HFF-Myc (cell line): ENCODE data around the gene SCN5A.

ENCODE experiments used
- DNase-seq: peaks from one replicate; pipeline ENCODE4 v3.0.0-alpha.2; 2011; ENCODE audit warnings: low read depth; ENCODE audit errors: extremely low read depth
- H3K4me3 ChIP-seq: replicated peaks from 2 replicates; pipeline ENCODE4 v1.5.1; 2011; ENCODE audit warnings: low read depth, mild to moderate bottlenecking, control low read depth, low read length
- TF ChIP-seq, protein P1 (sequence below): IDR thresholded peaks from 2 replicates; pipeline ENCODE4 v1.5.1; 2012; ENCODE audit warnings: mild to moderate bottlenecking, low read depth, low read length, control low read depth; ENCODE audit errors: missing control alignments

The SCN5A gene

DNA sequence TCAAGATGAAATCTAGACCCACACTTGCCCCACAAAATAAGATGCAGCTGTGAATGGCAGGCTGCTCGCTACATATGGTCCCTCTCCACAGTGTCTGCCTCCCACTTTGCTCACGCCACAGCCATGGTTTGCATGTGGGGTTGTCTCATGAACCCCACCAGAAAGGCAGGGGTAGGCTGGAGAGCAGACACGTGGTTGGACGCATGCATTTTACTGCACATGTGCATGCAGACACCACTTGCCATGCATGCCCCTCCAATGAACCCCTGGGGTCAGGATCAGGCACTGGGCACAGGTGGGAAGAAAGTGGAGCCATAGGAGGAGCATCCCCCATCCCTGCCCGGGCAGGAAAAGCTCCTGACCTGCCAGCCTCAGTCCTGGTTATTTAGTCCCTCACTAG, 20.7 kb downstream of the SCN5A start:
- no peak for DNase-seq
- TF ChIP-seq, protein P1, sequence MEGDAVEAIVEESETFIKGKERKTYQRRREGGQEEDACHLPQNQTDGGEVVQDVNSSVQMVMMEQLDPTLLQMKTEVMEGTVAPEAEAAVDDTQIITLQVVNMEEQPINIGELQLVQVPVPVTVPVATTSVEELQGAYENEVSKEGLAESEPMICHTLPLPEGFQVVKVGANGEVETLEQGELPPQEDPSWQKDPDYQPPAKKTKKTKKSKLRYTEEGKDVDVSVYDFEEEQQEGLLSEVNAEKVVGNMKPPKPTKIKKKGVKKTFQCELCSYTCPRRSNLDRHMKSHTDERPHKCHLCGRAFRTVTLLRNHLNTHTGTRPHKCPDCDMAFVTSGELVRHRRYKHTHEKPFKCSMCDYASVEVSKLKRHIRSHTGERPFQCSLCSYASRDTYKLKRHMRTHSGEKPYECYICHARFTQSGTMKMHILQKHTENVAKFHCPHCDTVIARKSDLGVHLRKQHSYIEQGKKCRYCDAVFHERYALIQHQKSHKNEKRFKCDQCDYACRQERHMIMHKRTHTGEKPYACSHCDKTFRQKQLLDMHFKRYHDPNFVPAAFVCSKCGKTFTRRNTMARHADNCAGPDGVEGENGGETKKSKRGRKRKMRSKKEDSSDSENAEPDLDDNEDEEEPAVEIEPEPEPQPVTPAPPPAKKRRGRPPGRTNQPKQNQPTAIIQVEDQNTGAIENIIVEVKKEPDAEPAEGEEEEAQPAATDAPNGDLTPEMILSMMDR, result no peak
- H3K4me3 ChIP-seq, result no peak overlapping the region

DNA sequence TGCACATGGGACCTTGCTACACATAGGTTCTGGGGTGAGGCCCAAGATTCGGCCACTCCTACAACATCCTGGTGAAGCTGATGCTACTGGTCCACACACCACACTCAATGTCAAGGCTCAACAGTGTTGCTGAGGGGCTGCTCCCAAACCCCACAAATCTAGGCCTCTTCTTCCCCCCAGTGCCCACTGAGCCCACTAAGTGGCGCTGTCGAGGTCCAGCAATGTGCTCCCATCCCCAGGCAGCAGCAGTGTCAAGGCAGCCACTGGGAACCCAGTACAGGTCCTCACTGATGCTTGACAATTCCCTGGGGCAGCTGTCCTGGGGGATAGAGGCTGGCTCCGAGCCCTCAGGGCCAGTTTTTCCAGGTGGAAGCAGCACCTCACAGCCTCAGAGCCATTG, 21.5 kb downstream of the SCN5A start:
- TF ChIP-seq, protein P1, result peak; percentile 55
- H3K4me3 ChIP-seq, result no peak overlapping the region
- no peak for DNase-seq

DNA sequence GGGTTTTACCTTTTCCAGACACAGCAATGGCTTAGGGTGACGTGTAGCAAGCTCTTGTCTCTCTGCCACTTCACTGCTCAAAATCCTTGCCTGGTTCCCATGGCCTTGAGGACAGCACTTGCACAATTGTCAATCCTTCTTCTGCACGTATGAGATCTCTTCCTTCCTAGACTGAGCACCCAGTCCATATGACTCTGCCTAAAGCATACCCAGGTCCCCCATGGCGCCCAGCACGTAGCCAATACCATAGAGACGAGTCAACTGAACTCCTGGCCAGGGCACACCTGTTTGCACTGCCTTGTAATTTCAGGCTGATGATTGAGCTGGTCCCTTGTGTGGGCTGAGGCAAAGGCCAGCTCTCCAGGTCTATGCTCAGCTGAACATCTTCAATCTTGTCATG, 23.3 kb downstream of the SCN5A start:
- DNase-seq, result no peak
- no peak overlapping the region for H3K4me3 ChIP-seq
- TF ChIP-seq, protein P1, result no peak

DNA sequence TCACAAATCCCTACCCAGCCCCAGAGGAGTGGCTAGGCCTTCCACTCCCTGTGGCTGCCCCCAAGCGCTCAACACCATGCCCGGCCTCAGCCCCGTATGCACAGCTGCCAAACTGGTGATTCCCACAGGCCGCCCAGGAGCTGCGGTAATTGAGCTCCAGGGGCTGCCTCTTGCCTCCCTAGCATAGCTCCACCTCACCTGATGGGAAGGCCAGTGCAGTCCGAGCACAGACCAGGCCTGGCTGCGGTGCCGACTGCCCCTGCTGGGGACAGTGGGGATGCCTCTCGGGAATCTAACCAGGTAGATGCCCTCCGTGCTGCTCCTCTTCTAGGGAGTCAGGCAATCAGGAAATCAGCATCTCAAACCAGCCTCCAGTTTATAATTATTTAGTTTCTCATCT, 25.9 kb downstream of the SCN5A start:
- no peak for DNase-seq
- no peak overlapping the region for H3K4me3 ChIP-seq
- TF ChIP-seq, protein P1, result no peak

DNA sequence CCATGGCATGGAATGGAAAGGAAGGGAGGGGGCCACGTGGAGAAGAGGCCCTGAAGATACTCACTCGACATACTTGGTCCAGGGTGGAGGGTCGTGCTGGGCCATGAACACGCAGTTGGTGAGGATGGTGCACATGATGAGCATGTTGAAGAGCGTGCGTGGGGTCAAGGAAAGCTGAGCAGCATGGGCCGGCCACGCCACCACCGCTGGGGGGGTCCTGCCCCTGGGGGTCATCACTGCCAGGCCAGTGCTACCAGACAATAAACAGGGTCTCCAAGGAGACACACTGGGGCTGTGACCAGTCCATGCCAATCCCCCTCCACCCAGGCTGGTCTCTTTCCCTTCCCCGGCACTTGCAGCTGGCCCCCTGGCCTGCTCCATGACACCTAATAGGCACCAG, 27.2 kb downstream of the SCN5A start:
- H3K4me3 ChIP-seq, result no peak overlapping the region
- DNase-seq, result no peak
- TF ChIP-seq, protein P1, result no peak

DNA sequence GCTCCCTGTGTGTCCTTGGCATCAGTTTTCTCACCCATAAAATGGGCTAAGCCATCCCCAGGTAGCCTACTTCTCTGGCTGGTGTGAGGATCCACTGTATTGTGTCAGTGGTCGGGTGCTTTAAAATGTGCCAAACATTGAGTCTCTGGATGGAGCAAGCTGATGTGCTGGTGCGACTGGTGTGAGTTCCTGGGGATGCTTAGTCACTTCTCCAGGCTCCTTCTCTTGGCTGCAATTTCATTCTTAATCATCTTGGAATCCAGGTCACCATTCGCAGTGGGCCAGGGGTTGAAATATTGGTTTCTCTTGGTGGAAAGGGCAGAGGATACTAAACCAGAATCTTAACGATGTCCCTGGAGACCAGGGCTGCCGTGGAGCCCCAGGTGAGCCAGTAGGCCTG, 29.3 kb downstream of the SCN5A start:
- H3K4me3 ChIP-seq, result no peak overlapping the region
- no peak for DNase-seq
- TF ChIP-seq, protein P1, result no peak

DNA sequence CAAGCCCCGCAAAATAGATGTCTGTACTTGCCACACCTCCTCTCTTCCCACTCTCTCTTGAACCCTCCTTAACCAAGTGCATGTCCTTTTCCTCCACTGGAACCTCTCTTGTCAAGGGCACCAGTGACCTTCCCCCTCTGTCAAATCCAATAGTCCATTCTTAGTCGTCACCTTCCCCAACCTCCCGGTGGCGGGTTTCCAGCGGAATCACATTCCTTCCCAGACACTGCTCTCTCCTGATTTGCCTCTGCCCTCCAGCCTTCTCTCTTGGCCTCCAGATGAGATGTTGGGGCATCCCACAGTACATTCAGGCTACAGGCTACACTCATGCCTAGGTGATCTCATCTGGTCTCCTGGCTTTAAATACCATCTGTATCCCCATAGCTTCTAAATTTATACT, 31.1 kb downstream of the SCN5A start:
- no peak for DNase-seq
- TF ChIP-seq, protein P1, result no peak
- H3K4me3 ChIP-seq, result no peak overlapping the region
